Measurements from ENCODE around the gene CDH13.

GRCh38 chr16:82891424-82891823, 264.7 kb downstream of the CDH13 start:
- no peak for TF ChIP-seq CTCF (IDR thresholded peaks at IDR 0.05; ENCODE audit: poor library complexity)
- no peak for TF ChIP-seq EZH2phosphoT487 (IDR thresholded peaks at IDR 0.05; ENCODE audit: low read depth, severe bottlenecking, unreplicated experiment)
- no peak for TF ChIP-seq EZH2 (IDR thresholded peaks at IDR 0.05; ENCODE audit: borderline replicate concordance)

All from hepatocyte (in vitro differentiated cells).